HepG2 (cell line): ENCODE results near the gene DENND4B. TPM values are rescaled to one million over a fixed set of nuclear protein-coding genes. Genes with fewer than 3 reads are reported as not detected.

Source experiments
- ATAC-seq: fragments of 200-7000 bp; cut with Tn5 transposase; 3 replicates; pipeline ENCODE4 v1.9.1; 2020; ENCODE audit warnings: mild to moderate bottlenecking, moderate library complexity
- BruUV-seq: library from RNA; stranded (reverse); fragments of 400-500 nt; replicated peaks from 2 replicates; lab custom pipeline; 2021; lab: Mats Ljungman, UMichigan
- CTCF ChIA-PET: fragments of 300-600 bp; formaldehyde crosslinking; extraction: SDS; loops from one replicate; lab custom pipeline; 2021; ENCODE audit warnings: low total read pairs, inconsistent platforms, low intra/inter-chr PET ratio; lab: Yijun Ruan, JAX
- POLR2A ChIA-PET: fragments of 350-600 bp; sonication (Branson Sonifier 250); formaldehyde crosslinking; loops from one replicate; lab custom pipeline; 2020; ENCODE audit warnings: antibody characterized with exemption, inconsistent platforms; lab: Yijun Ruan, JAX
- DNase-seq: peaks from one replicate; pipeline ENCODE4 v3.0.0-alpha.2; 2015; ENCODE audit warnings: low spot score
- FAIRE-seq: peaks from 3 replicates; lab custom pipeline; 2011; peaks lifted over from hg19 to GRCh38; lab: Jason Lieb, UNC
- H2AFZ ChIP-seq: one replicate; pipeline ENCODE4 v1.6.1; 2011; ENCODE audit warnings: low read length, inconsistent platforms
- H3K27ac ChIP-seq: fragments of 300-600 bp; 3 replicates; pipeline ENCODE4 v1.8.0; 2011; ENCODE audit warnings: mixed run types, mild to moderate bottlenecking, mixed read lengths, low read length, inconsistent platforms; ENCODE audit not compliant: insufficient read depth; ENCODE audit errors: extremely low read length
- H3K27me3 ChIP-seq, 2 experiments: fragments of 200-600 bp in 1 of 2; 2 replicates in 1 of 2; 3 replicates in 1 of 2; pipeline versions ENCODE4 v1.6.0 to v1.8.0; 2011; ENCODE audit warnings: low read length in 2 of 2, mild to moderate bottlenecking in 2 of 2, moderate library complexity in 2 of 2, inconsistent platforms in 1 of 2; ENCODE audit not compliant: insufficient read depth in 2 of 2, control insufficient read depth in 1 of 2
- H3K36me3 ChIP-seq, 2 experiments: fragments of 200-600 bp in 1 of 2; replicated peaks in 1 of 2; 2 replicates in 1 of 2; 3 replicates in 1 of 2; pipeline versions ENCODE4 v1.5.1 to v1.8.0; 2011; ENCODE audit warnings: low read length in 2 of 2, inconsistent platforms in 1 of 2; ENCODE audit not compliant: insufficient read depth in 2 of 2, control insufficient read depth in 1 of 2
- H3K4me1 ChIP-seq: 2 replicates; pipeline ENCODE4 v1.5.1; 2012; ENCODE audit warnings: low read length, inconsistent platforms; ENCODE audit not compliant: insufficient read depth
- H3K4me2 ChIP-seq: 2 replicates; pipeline ENCODE4 v1.6.0; 2011; ENCODE audit warnings: low read depth, low read length, inconsistent platforms
- H3K4me3 ChIP-seq, 3 experiments: fragments of 200-600 bp in 1 of 3; sonication (generic), shearing (Covaris generic) in 1 of 3; replicated peaks in 1 of 3; 2 replicates each; pipeline ENCODE4 v1.5.1; 2011 to 2016; ENCODE audit warnings: low read length in 3 of 3, inconsistent platforms in 2 of 3, low read depth in 2 of 3, mild to moderate bottlenecking in 2 of 3, control low read depth in 1 of 3, mixed read lengths in 1 of 3; ENCODE audit not compliant: insufficient read depth in 1 of 3
- H3K79me2 ChIP-seq: one replicate; pipeline ENCODE4 v1.6.1; 2011; ENCODE audit warnings: low read length, inconsistent platforms; ENCODE audit not compliant: insufficient read depth
- H3K9ac ChIP-seq: 2 replicates; pipeline ENCODE4 v1.6.0; 2011; ENCODE audit warnings: mild to moderate bottlenecking, low read depth, low read length, inconsistent platforms; ENCODE audit not compliant: insufficient read depth
- H3K9me3 ChIP-seq: 2 replicates; pipeline ENCODE4 v1.5.1; 2012; ENCODE audit warnings: mild to moderate bottlenecking, low read length
- H4K20me1 ChIP-seq: 2 replicates; pipeline ENCODE4 v1.6.0; 2011; ENCODE audit warnings: inconsistent platforms, mild to moderate bottlenecking, low read length, moderate library complexity; ENCODE audit not compliant: insufficient read depth
- ATF7 ChIP-seq, 2 experiments: fragments of 450-650 bp in 1 of 2; sonication (generic) in 1 of 2; formaldehyde crosslinking in 1 of 2; IDR thresholded peaks; 2 replicates each; pipeline versions ENCODE4 v1.4.0 to v1.6.1; 2016 to 2020; ENCODE audit warnings: antibody characterized with exemption in 1 of 2, mild to moderate bottlenecking in 1 of 2, missing genetic modification reagents in 1 of 2
- HCFC1 ChIP-seq: fragments of 150-350 bp; IDR thresholded peaks from 2 replicates; pipeline ENCODE4 v1.6.1; 2014; ENCODE audit warnings: low read depth, low read length
- MXI1 ChIP-seq: IDR thresholded peaks from 3 replicates; pipeline ENCODE4 v1.6.1; 2012; ENCODE audit warnings: low read depth, low read length, inconsistent platforms, borderline replicate concordance
- NR0B2 ChIP-seq: sonication (generic); formaldehyde crosslinking; IDR thresholded peaks from 2 replicates; pipeline ENCODE4 v1.4.0; 2020; ENCODE audit warnings: mild to moderate bottlenecking, missing genetic modification reagents
- NRL ChIP-seq: sonication (generic); formaldehyde crosslinking; IDR thresholded peaks from 2 replicates; pipeline ENCODE4 v1.5.0; 2020; ENCODE audit warnings: missing genetic modification reagents, mild to moderate bottlenecking, moderate library complexity, borderline replicate concordance
- PCBP1 ChIP-seq: fragments of 200-400 bp; formaldehyde crosslinking; IDR thresholded peaks from 2 replicates; pipeline ENCODE4 v1.6.1; 2017; ENCODE audit warnings: mild to moderate bottlenecking, low read depth, low read length, borderline replicate concordance
- SOX5 ChIP-seq: IDR thresholded peaks from 2 replicates; pipeline ENCODE4 v1.6.1; 2016; ENCODE audit warnings: borderline replicate concordance
- SOX6 ChIP-seq, 2 experiments: fragments of 450-650 bp in 1 of 2; sonication (generic) in 1 of 2; formaldehyde crosslinking in 1 of 2; IDR thresholded peaks; 2 replicates each; pipeline versions ENCODE4 v1.4.0 to v1.6.1; 2017 to 2020; ENCODE audit warnings: antibody characterized with exemption in 1 of 2, mild to moderate bottlenecking in 1 of 2, missing genetic modification reagents in 1 of 2
- TBX3 ChIP-seq: fragments of 450-650 bp; IDR thresholded peaks from 2 replicates; pipeline ENCODE4 v1.6.1; 2017; ENCODE audit warnings: antibody characterized with exemption, mild to moderate bottlenecking, inconsistent platforms, borderline replicate concordance
- TEF ChIP-seq: sonication (generic); formaldehyde crosslinking; IDR thresholded peaks from 2 replicates; pipeline ENCODE4 v1.5.0; 2020; ENCODE audit warnings: missing genetic modification reagents
- YEATS2 ChIP-seq: sonication (generic); formaldehyde crosslinking; IDR thresholded peaks from 2 replicates; pipeline ENCODE4 v1.4.0; 2020; ENCODE audit warnings: missing genetic modification reagents, borderline replicate concordance
- ZFP1 ChIP-seq: IDR thresholded peaks from 2 replicates; pipeline ENCODE4 v1.6.1; 2016
- ZNF367 ChIP-seq: sonication (generic); formaldehyde crosslinking; IDR thresholded peaks from 2 replicates; pipeline ENCODE4 v1.4.0; 2020; ENCODE audit warnings: missing genetic modification reagents, borderline replicate concordance
- WGBS: methylation state at CpG from one replicate; pipeline ENCODE4 v1.1.6; 2017; ENCODE audit warnings: low lambda C conversion rate; 5-methylcytosine and 5-hydroxymethylcytosine counted together
- in situ Hi-C: cut with HindIII; loops from 2 replicates; pipeline ENCODE4 v1.10.0; 2017; ENCODE audit warnings: low pct_unique_long_range_greater_than_20kb; ENCODE audit not compliant: extremely low pct_ligation_motif_present
- intact Hi-C: fragments of 100-400 bp; cut with micrococcal nuclease; formaldehyde crosslinking; loops from one replicate; pipeline ENCODE4 v1.10.0; 2022; ENCODE audit not compliant: unreplicated experiment
- polyA plus RNA-seq, 8 experiments: library from polyadenylated mRNA; depleted of rRNA in 3 of 8; stranded (reverse) in 7 of 8; unstranded in 1 of 8; fragments of >200 nt; fragmentation: Illumina TruSeq in 4 of 8; extraction: Trizol in 4 of 8; gene quantifications; 2 replicates each; pipeline versions ENCODE4 v1.2.1 to v1.2.3, GENCODE V29; 2011 to 2016; ENCODE audit warnings: low read depth in 4 of 8, missing spikeins in 1 of 8, mixed read lengths in 1 of 8; ENCODE audit not compliant: insufficient read depth in 1 of 8
- total RNA-seq, 5 experiments: library from RNA; depleted of rRNA; stranded (reverse); fragments of >200 nt; fragmentation: Illumina TruSeq; extraction: Trizol; gene quantifications; 2 replicates each; pipeline ENCODE4 v1.2.3, GENCODE V29; 2016; ENCODE audit warnings: low read depth in 1 of 5

DENND4B gene
- total and polyA plus RNA-seq, 2 of the 13 experiments (the other 11 are each of a cell fraction or from before 2014, with no cell fraction given) = 15.1 to 20.3 TPM

GRCh38 chr1:153926405-153926804 lies 20.1 kb downstream of the DENND4B start:
- H3K9me3 ChIP-seq = no peaks in the 10 kb centered on the region
- no peak overlapping the region for H3K9ac ChIP-seq
- POLR2A ChIA-PET = no interaction called here
- peaks cover 7% of the 10 kb centered on the region for H3K79me2 ChIP-seq
- no TSS peak for BruUV-seq
- no peak for FAIRE-seq
- H3K27me3 ChIP-seq = no peaks in the 10 kb centered on the region; a peak in 2 of 5 replicates
- H3K4me2 ChIP-seq = no peak overlapping the region
- H3K4me3 ChIP-seq = no peak overlapping the region
- peaks cover 6% of the 10 kb centered on the region for H4K20me1 ChIP-seq
- H3K36me3 ChIP-seq = peaks cover 1 to 6% of the 10 kb centered on the region in 2 experiments; a peak in 2 of 5 replicates
- peak; percentile 54; the same call in 1 of the 2 replicates for TF ChIP-seq ATF7 (IDR thresholded peaks at IDR 0.05)
- TF ChIP-seq ATF7 (CRISPR knock-in tag; IDR thresholded peaks at IDR 0.05) = no peak
- no peak for TF ChIP-seq TBX3
- TF ChIP-seq, all 625 proteins: peak for 1
- Histone ChIP-seq H3K27ac (no peak overlapping the region), H3K4me1 (peaks cover 13% of the 10 kb centered on the region), H2AFZ (no peak overlapping the region)
- CTCF ChIA-PET = no interaction called here
- ATAC-seq = no peak
- WGBS = 77% methylated on average over 4 of the region's 4 CpGs
- intact Hi-C loops (no loop called here), in situ Hi-C loops (no loop called here)
- no peak for DNase-seq

- Histone ChIP-seq H3K4me1 (peaks cover 37% of the 10 kb centered on the region), H2AFZ (peak within 1 kb of the TSS; percentile 94), H3K27me3 (no peaks in the 10 kb centered on the region; a peak in 2 of 5 replicates), H3K36me3 (no peaks in the 10 kb centered on the region; a peak in 2 of 5 replicates), H3K4me2 (peak within 1 kb of the TSS; percentile 90), H4K20me1 (peaks cover 22% of the 10 kb centered on the region), H3K27ac (peak within 1 kb of the TSS; percentile 83), H3K9ac (peak within 1 kb of the TSS; percentile 85), H3K9me3 (no peaks in the 10 kb centered on the region), H3K79me2 (peaks cover 36% of the 10 kb centered on the region), H3K4me3 (peak within 1 kb of the TSS; percentile 80)
- DNase-seq (peak; percentile 99), ATAC-seq (peak; percentile 95), FAIRE-seq (peak; percentile 96)
- intact Hi-C loops = loop anchor here (5.0 kb wide), 1 partner anchor 34 kb away; the partner anchor contains the start of gene CRTC2
- in situ Hi-C loops = no loop called here
- ChIA-PET POLR2A (interaction anchor here (0.6 to 3.5 kb wide), 18 partner anchors 9 to 297 kb away, joined by 3 to 28 read pairs (median 6); partner anchors contain the start of genes CREB3L4, CRTC2, DENND4B and JTB), CTCF (no interaction called here)
- 0% methylated on average over 20 of the region's 53 CpGs for WGBS
- BruUV-seq = TSS peak; percentile 97
- TF ChIP-seq HCFC1 (no peak), PCBP1 (no peak), SOX6 (IDR thresholded peaks at IDR 0.05) (no peak), SOX6 (CRISPR knock-in tag; IDR thresholded peaks at IDR 0.05) (peak; percentile 44), NRL (no peak), MXI1 (peak; percentile 64; the same call in 1 of the 3 replicates), ZFP1 (no peak; the same call in 1 of the 2 replicates), YEATS2 (CRISPR knock-in tag) (peak; percentile 98), TEF (CRISPR knock-in tag) (no peak), NR0B2 (CRISPR knock-in tag) (no peak), ZNF367 (CRISPR knock-in tag) (no peak), SOX5 (peak; percentile 19; the same call in 1 of the 2 replicates)
These were observed 23.3 kb downstream of the DENND4B start, which contains the start of gene GATAD2B for GRCh38 chr1:153922972-153923925. Gene GATAD2B (minus strand): TSS chr1:153922972. CDS start chr1:153828347, 94,625 bp downstream.
